Activated naive CD8-positive, alpha-beta T cell treated with anti-CD3 and anti-CD28 coated beads, Interleukin-2, amount 50 U/mL, for 16 hours (primary cell): Measurements from ENCODE around the gene SRR.
"Not testable (repeated sequence)": the region's sequence is repeated elsewhere in the genome, so short reads cannot be mapped to it uniquely, and the experiment has no call there.

Source experiments
- DNase-seq: peaks from one replicate; pipeline ENCODE4 v3.0.0-alpha.2; 2020; ENCODE audit warnings: low read depth, low spot score

SRR gene

GRCh38 chr17:2289878-2290478, 13.8 kb upstream of the SRR start:
- no peak for DNase-seq

- DNase-seq, result no peak
These were observed 11.7 kb upstream of the SRR start for GRCh38 chr17:2292100-2292499.

GRCh38 chr17:2295575-2295974, 8.2 kb upstream of the SRR start:
- no peak for DNase-seq

- DNase-seq, result no peak
These were observed 6.7 kb upstream of the SRR start for GRCh38 chr17:2297023-2297422.

GRCh38 chr17:2299136-2299535, 4.6 kb upstream of the SRR start:
- no peak for DNase-seq

GRCh38 chr17:2299756-2300155, 4.0 kb upstream of the SRR start:
- DNase-seq, result no peak

GRCh38 chr17:2302778-2303203, 959 bp upstream of the SRR start:
- DNase-seq, result no peak

GRCh38 chr17:2304931-2305330, 1.2 kb downstream of the SRR start:
- DNase-seq, result no peak

- no peak for DNase-seq
These were observed 5.8 kb downstream of the SRR start for GRCh38 chr17:2309338-2310154.

GRCh38 chr17:2312736-2313135, 9.0 kb downstream of the SRR start:
- DNase-seq, result no peak

GRCh38 chr17:2316916-2317205, 13.1 kb downstream of the SRR start:
- DNase-seq, result not testable (repeated sequence)

- no peak for DNase-seq
These were observed 14.0 kb downstream of the SRR start for GRCh38 chr17:2317796-2318195.

- DNase-seq, result no peak
These were observed 15.3 kb downstream of the SRR start for GRCh38 chr17:2319051-2319450.

- no peak for DNase-seq
These were observed 17.6 kb downstream of the SRR start for GRCh38 chr17:2321399-2321798.

- no peak for DNase-seq
These were observed 20.0 kb downstream of the SRR start for GRCh38 chr17:2323629-2324314.

- no peak for DNase-seq
These were observed 27.6 kb downstream of the SRR start for GRCh38 chr17:2331303-2331702.

- no peak for DNase-seq
These were observed 32.0 kb downstream of the SRR start for GRCh38 chr17:2335726-2336214.

GRCh38 chr17:2336215-2336851, 32.6 kb downstream of the SRR start, which contains the start of gene TSR1:
Gene TSR1 (minus strand): TSS chr17:2336457. CDS start chr17:2336427, 30 bp downstream.
- DNase-seq, result peak; percentile 82

- peak; percentile 42 for DNase-seq
These were observed 33.2 kb downstream of the SRR start, which contains the start of gene SGSM2 for GRCh38 chr17:2336852-2337543. Gene SGSM2 (plus strand): TSS chr17:2337501. CDS start chr17:2337689, 188 bp downstream.

GRCh38 chr17:2337544-2338314, 34.0 kb downstream of the SRR start:
- DNase-seq, result peak; percentile 24

- no peak for DNase-seq
These were observed 34.5 kb downstream of the SRR start for GRCh38 chr17:2338315-2338657.
